ENCODE measurements around the gene AUTS2.

AUTS2 gene

GRCh38 chr7:70410134-70410750 lies 812.0 kb downstream of the AUTS2 start:
- no peak for DNase-seq (ENCODE audit: low read depth)
- no peak overlapping the region for H3K4me3 ChIP-seq (ENCODE audit: low read depth, low read length)
- in situ Hi-C loops (cut with HindIII; ENCODE audit: low sequenced_read_pairs) = no loop called here
- TF ChIP-seq CTCF (IDR thresholded peaks at IDR 0.05; ENCODE audit: low read depth, low read length, missing control alignments) = no peak

GRCh38 chr7:70414368-70414767 lies 816.1 kb downstream of the AUTS2 start:
- H3K4me3 ChIP-seq (ENCODE audit: low read depth, low read length) = no peak overlapping the region
- TF ChIP-seq CTCF (IDR thresholded peaks at IDR 0.05; ENCODE audit: low read depth, low read length, missing control alignments) = no peak
- in situ Hi-C loops (cut with HindIII; ENCODE audit: low sequenced_read_pairs) = no loop called here
- no peak for DNase-seq (ENCODE audit: low read depth)

GRCh38 chr7:70415179-70415972 lies 817.1 kb downstream of the AUTS2 start:
- in situ Hi-C loops (cut with HindIII; ENCODE audit: low sequenced_read_pairs) = no loop called here
- H3K4me3 ChIP-seq (ENCODE audit: low read depth, low read length) = no peak overlapping the region
- no peak for DNase-seq (ENCODE audit: low read depth)
- TF ChIP-seq CTCF (IDR thresholded peaks at IDR 0.05; ENCODE audit: low read depth, low read length, missing control alignments) = no peak

- no peak overlapping the region for H3K4me3 ChIP-seq (ENCODE audit: low read depth, low read length)
- TF ChIP-seq CTCF (IDR thresholded peaks at IDR 0.05; ENCODE audit: low read depth, low read length, missing control alignments) = no peak
- in situ Hi-C loops (cut with HindIII; ENCODE audit: low sequenced_read_pairs) = no loop called here
- DNase-seq (ENCODE audit: low read depth) = no peak
These were observed 818.2 kb downstream of the AUTS2 start for GRCh38 chr7:70416347-70416985.

GRCh38 chr7:70416986-70417655 lies 818.8 kb downstream of the AUTS2 start:
- H3K4me3 ChIP-seq (ENCODE audit: low read depth, low read length) = no peak overlapping the region
- peak; percentile 38 for TF ChIP-seq CTCF (IDR thresholded peaks at IDR 0.05; ENCODE audit: low read depth, low read length, missing control alignments)
- no peak for DNase-seq (ENCODE audit: low read depth)
- in situ Hi-C loops (cut with HindIII; ENCODE audit: low sequenced_read_pairs) = no loop called here
